ENCODE results near the gene OXCT2. TPM values are rescaled to one million over a fixed set of nuclear protein-coding genes. Genes with fewer than 3 reads are reported as not detected.

OXCT2 gene
- total RNA-seq, 1 donor from 2014 or later = not detected

- no peak for DNase-seq (ENCODE audit: low spot score)
Observed at GRCh38 chr1:39737546-39738169, 33.5 kb downstream of the OXCT2 start.

GRCh38 chr1:39735731-39736130, 35.4 kb downstream of the OXCT2 start:
- DNase-seq (ENCODE audit: low spot score) = no peak

- DNase-seq (ENCODE audit: low spot score) = no peak
Observed at GRCh38 chr1:39733161-39733560, 38.0 kb downstream of the OXCT2 start.

- no peak for DNase-seq (ENCODE audit: low spot score)
Observed at GRCh38 chr1:39732730-39733129, 38.4 kb downstream of the OXCT2 start.

- DNase-seq (ENCODE audit: low spot score) = no peak
Observed at GRCh38 chr1:39729842-39730241, 41.3 kb downstream of the OXCT2 start.

GRCh38 chr1:39729030-39729429, 42.1 kb downstream of the OXCT2 start:
- no peak for DNase-seq (ENCODE audit: low spot score)

GRCh38 chr1:39727932-39728317, 43.2 kb downstream of the OXCT2 start:
- no peak for DNase-seq (ENCODE audit: low spot score)

GRCh38 chr1:39727221-39727931, 43.8 kb downstream of the OXCT2 start:
- DNase-seq (ENCODE audit: low spot score) = no peak

- no peak for DNase-seq (ENCODE audit: low spot score)
Observed at GRCh38 chr1:39726600-39726999, 44.5 kb downstream of the OXCT2 start.

GRCh38 chr1:39722495-39722894, 48.7 kb downstream of the OXCT2 start:
- DNase-seq (ENCODE audit: low spot score) = no peak

GRCh38 chr1:39721664-39722063, 49.5 kb downstream of the OXCT2 start:
- DNase-seq (ENCODE audit: low spot score) = no peak

GRCh38 chr1:39720094-39720999, 50.8 kb downstream of the OXCT2 start:
- peak; percentile 72 for DNase-seq (ENCODE audit: low spot score)

Other genes starting within 250 kb of the OXCT2 start
- 103 TPM for gene PABPC4, start 194.6 kb downstream of the OXCT2 start, total RNA-seq (ENCODE audit: insufficient read depth, low replicate concordance)
- 4.1 TPM for gene HEYL, start 131.7 kb downstream of the OXCT2 start, total RNA-seq (ENCODE audit: insufficient read depth, low replicate concordance)
- gene NT5C1A, start 99.2 kb downstream of the OXCT2 start, total RNA-seq (ENCODE audit: insufficient read depth, low replicate concordance) = 2.9 TPM
- gene HPCAL4, start 79.9 kb downstream of the OXCT2 start, total RNA-seq (ENCODE audit: insufficient read depth, low replicate concordance) = 1.4 TPM
- gene PPIE, start 32.5 kb downstream of the OXCT2 start, total RNA-seq (ENCODE audit: insufficient read depth, low replicate concordance) = 39.0 TPM
- 0.48 TPM for gene BMP8B, start 17.5 kb upstream of the OXCT2 start, total RNA-seq (ENCODE audit: insufficient read depth, low replicate concordance)
- 26.7 TPM for gene TRIT1, start 112.2 kb upstream of the OXCT2 start, total RNA-seq (ENCODE audit: insufficient read depth, low replicate concordance)
- 12.5 TPM for gene MYCL, start 130.6 kb upstream of the OXCT2 start, total RNA-seq (ENCODE audit: insufficient read depth, low replicate concordance)
- gene MFSD2A, start 183.8 kb upstream of the OXCT2 start, total RNA-seq (ENCODE audit: insufficient read depth, low replicate concordance) = 9.1 TPM